Kidney glomerular epithelial cell (primary cell): ENCODE data around the gene PRMT9.

Experiments used
- DNase-seq: peaks from one replicate; lab custom pipeline; 2025; lab: John Stamatoyannopoulos, UW

The PRMT9 gene

GRCh38 chr4:147617841-147618691 is 65.9 kb downstream of the PRMT9 start:
- DNase-seq, result no peak

- DNase-seq, result peak; percentile 94
Measured at GRCh38 chr4:147617173-147617840, 66.7 kb downstream of the PRMT9 start, which contains the start of gene TMEM184C. Gene TMEM184C, plus strand, starts transcription at chr4:147617397. Its CDS starts 560 bp downstream, at chr4:147617957.

GRCh38 chr4:147616849-147617172 is 67.2 kb downstream of the PRMT9 start:
- no peak for DNase-seq

- no peak for DNase-seq
Measured at GRCh38 chr4:147610686-147611085, 73.3 kb downstream of the PRMT9 start.

GRCh38 chr4:147607471-147607870 is 76.5 kb downstream of the PRMT9 start:
- DNase-seq, result no peak

- DNase-seq, result no peak
Measured at GRCh38 chr4:147605499-147605898, 78.5 kb downstream of the PRMT9 start.

GRCh38 chr4:147599769-147600168 is 84.2 kb downstream of the PRMT9 start:
- no peak for DNase-seq

GRCh38 chr4:147599206-147599605 is 84.8 kb downstream of the PRMT9 start:
- no peak for DNase-seq

- no peak for DNase-seq
Measured at GRCh38 chr4:147597561-147597960, 86.4 kb downstream of the PRMT9 start.

- peak; percentile 92 for DNase-seq
Measured at GRCh38 chr4:147596981-147597380, 87.0 kb downstream of the PRMT9 start.

- peak; percentile 31 for DNase-seq
Measured at GRCh38 chr4:147596377-147596776, 87.6 kb downstream of the PRMT9 start.

GRCh38 chr4:147594578-147594977 is 89.4 kb downstream of the PRMT9 start:
- no peak for DNase-seq

- no peak for DNase-seq
Measured at GRCh38 chr4:147594107-147594506, 89.9 kb downstream of the PRMT9 start.

GRCh38 chr4:147591106-147591505 is 92.9 kb downstream of the PRMT9 start:
- no peak for DNase-seq

GRCh38 chr4:147590249-147590920 is 93.6 kb downstream of the PRMT9 start:
- DNase-seq, result peak; percentile 60

GRCh38 chr4:147589586-147589985 is 94.4 kb downstream of the PRMT9 start:
- DNase-seq, result no peak
